OCI-LY1 (cell line): ENCODE measurements around the gene SLC38A3.

ENCODE experiments used
- H2AFZ ChIP-seq: fragments of 200-600 bp; sonication (generic), shearing (Covaris generic); 2 replicates; pipeline ENCODE4 v1.6.0; 2014; ENCODE audit warnings: antibody characterized with exemption, mild to moderate bottlenecking, low read length
- H3F3A ChIP-seq: fragments of 200-600 bp; sonication (generic), shearing (Covaris generic); 2 replicates; pipeline ENCODE4 v1.6.0; 2014; ENCODE audit warnings: mild to moderate bottlenecking, antibody characterized with exemption, low read length, moderate library complexity; ENCODE audit not compliant: insufficient read depth
- H3K27ac ChIP-seq: fragments of 200-600 bp; sonication (generic); 2 replicates; pipeline ENCODE4 v1.5.1; 2014; ENCODE audit warnings: low read length, mixed run types, mild to moderate bottlenecking, low read depth; ENCODE audit not compliant: poor library complexity, severe bottlenecking
- H3K27me3 ChIP-seq: fragments of 200-600 bp; sonication (generic); 2 replicates; pipeline ENCODE4 v1.6.0; 2014; ENCODE audit warnings: antibody characterized with exemption, mild to moderate bottlenecking, low read length, moderate library complexity; ENCODE audit not compliant: insufficient read depth
- H3K36me3 ChIP-seq: fragments of 200-600 bp; sonication (generic); 2 replicates; pipeline ENCODE4 v1.6.1; 2014; ENCODE audit warnings: mild to moderate bottlenecking, antibody characterized with exemption, low read length, moderate library complexity, mixed read lengths; ENCODE audit not compliant: insufficient read depth
- H3K4me1 ChIP-seq: fragments of 200-600 bp; sonication (generic); 2 replicates; pipeline ENCODE4 v1.5.1; 2014; ENCODE audit warnings: mild to moderate bottlenecking, low read length, moderate library complexity; ENCODE audit not compliant: insufficient read depth, severe bottlenecking
- H3K4me2 ChIP-seq: fragments of 200-600 bp; sonication (generic), shearing (Covaris generic); 2 replicates; pipeline ENCODE4 v1.6.1; 2014; ENCODE audit warnings: low read length
- H3K4me3 ChIP-seq: fragments of 200-600 bp; sonication (generic); 2 replicates; pipeline ENCODE4 v1.5.1; 2014; ENCODE audit warnings: low read length, low read depth, mild to moderate bottlenecking, mixed read lengths; ENCODE audit not compliant: poor library complexity, severe bottlenecking
- H3K79me2 ChIP-seq: fragments of 200-600 bp; shearing (Covaris generic); 2 replicates; pipeline ENCODE4 v1.6.1; 2016; ENCODE audit warnings: mixed run types, low read length, mixed read lengths; ENCODE audit not compliant: insufficient read depth
- H3K9ac ChIP-seq: fragments of 200-600 bp; sonication (generic), shearing (Covaris generic); 2 replicates; pipeline ENCODE4 v1.6.1; 2014; ENCODE audit warnings: mild to moderate bottlenecking, low read length, mixed read lengths
- H3K9me2 ChIP-seq: fragments of 200-600 bp; sonication (generic), shearing (Covaris generic); 2 replicates; pipeline ENCODE4 v1.6.1; 2014; ENCODE audit warnings: low read depth, mild to moderate bottlenecking, low read length, mixed read lengths
- H3K9me3 ChIP-seq: fragments of 200-600 bp; shearing (Covaris generic); 2 replicates; pipeline ENCODE4 v1.6.1; 2014; ENCODE audit warnings: low read length, mixed read lengths
- H4K20me1 ChIP-seq: fragments of 200-600 bp; sonication (generic), shearing (Covaris generic); 2 replicates; pipeline ENCODE4 v1.6.0; 2016; ENCODE audit warnings: mild to moderate bottlenecking, low read length; ENCODE audit not compliant: insufficient read depth
- CTCF ChIP-seq: fragments of 200-600 bp; sonication (generic), shearing (Covaris generic); IDR thresholded peaks from 2 replicates; pipeline ENCODE4 v1.5.1; 2017; ENCODE audit warnings: mild to moderate bottlenecking, antibody characterized with exemption, low read length, moderate library complexity, mixed read lengths
- EZH2 ChIP-seq: fragments of 200-600 bp; sonication (generic), shearing (Covaris generic); IDR thresholded peaks from 2 replicates; pipeline ENCODE4 v1.8.0; 2017; ENCODE audit warnings: borderline replicate concordance, mixed run types, mild to moderate bottlenecking, antibody characterized with exemption, low read length, moderate library complexity, mixed read lengths

The SLC38A3 gene

DNA sequence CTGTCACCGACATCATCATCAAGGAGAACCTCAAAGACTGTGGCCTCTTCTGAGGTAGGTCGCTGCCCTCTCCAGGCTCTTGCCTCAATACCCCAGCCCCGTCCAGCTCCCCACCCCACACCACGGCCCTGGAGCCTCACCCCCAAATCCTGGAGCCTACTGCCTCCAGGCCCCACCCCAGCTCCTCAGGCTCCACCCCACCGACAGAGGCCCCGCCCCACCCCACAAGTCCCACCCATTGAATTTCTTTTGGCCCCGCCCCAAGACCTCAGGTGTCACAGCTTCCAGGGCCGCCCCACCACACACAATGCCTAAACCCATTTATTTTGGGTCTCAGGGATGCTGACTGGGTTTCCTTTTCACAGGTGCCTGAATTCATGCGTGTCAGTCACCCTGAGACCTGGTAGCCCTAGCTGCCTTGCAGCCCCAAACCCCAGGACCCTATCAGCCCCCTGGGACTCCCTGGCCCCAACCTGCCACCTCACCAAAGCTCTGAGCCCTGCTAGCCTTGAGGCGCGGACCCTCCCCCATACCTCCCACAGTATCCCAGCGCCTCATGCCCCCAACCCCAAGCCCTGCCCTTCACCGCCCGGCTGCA is 10.1 kb upstream of the SLC38A3 start:
- no peak overlapping the region for H3K4me2 ChIP-seq
- H3K36me3 ChIP-seq, result no peaks in the 10 kb centered on the region
- no peaks in the 10 kb centered on the region for H3K9me3 ChIP-seq
- H3K4me1 ChIP-seq, result peaks cover 6% of the 10 kb centered on the region
- no peak overlapping the region for H2AFZ ChIP-seq
- H4K20me1 ChIP-seq, result no peaks in the 10 kb centered on the region
- H3K79me2 ChIP-seq, result no peaks in the 10 kb centered on the region
- no peak overlapping the region for H3K27ac ChIP-seq
- H3K4me3 ChIP-seq, result no peak overlapping the region
- no peaks in the 10 kb centered on the region for H3F3A ChIP-seq
- H3K9me2 ChIP-seq, result no peaks in the 10 kb centered on the region
- no peak for TF ChIP-seq EZH2
- no peak for TF ChIP-seq CTCF
- H3K9ac ChIP-seq, result no peak overlapping the region
- H3K27me3 ChIP-seq, result no peaks in the 10 kb centered on the region

- H3K4me3 ChIP-seq, result no peak overlapping the region
- H3K4me2 ChIP-seq, result no peak overlapping the region
- no peaks in the 10 kb centered on the region for H4K20me1 ChIP-seq
- H3K36me3 ChIP-seq, result no peaks in the 10 kb centered on the region
- no peak overlapping the region for H3K27ac ChIP-seq
- H3F3A ChIP-seq, result no peaks in the 10 kb centered on the region
- no peak overlapping the region for H2AFZ ChIP-seq
- H3K27me3 ChIP-seq, result no peaks in the 10 kb centered on the region
- H3K4me1 ChIP-seq, result peaks cover 5% of the 10 kb centered on the region
- H3K79me2 ChIP-seq, result no peaks in the 10 kb centered on the region
- TF ChIP-seq CTCF (no peak), EZH2 (no peak)
- no peaks in the 10 kb centered on the region for H3K9me2 ChIP-seq
- H3K9me3 ChIP-seq, result no peaks in the 10 kb centered on the region
- H3K9ac ChIP-seq, result no peak overlapping the region
These were observed 9.4 kb upstream of the SLC38A3 start for GRCh38 chr3:50195501-50196252.

DNA sequence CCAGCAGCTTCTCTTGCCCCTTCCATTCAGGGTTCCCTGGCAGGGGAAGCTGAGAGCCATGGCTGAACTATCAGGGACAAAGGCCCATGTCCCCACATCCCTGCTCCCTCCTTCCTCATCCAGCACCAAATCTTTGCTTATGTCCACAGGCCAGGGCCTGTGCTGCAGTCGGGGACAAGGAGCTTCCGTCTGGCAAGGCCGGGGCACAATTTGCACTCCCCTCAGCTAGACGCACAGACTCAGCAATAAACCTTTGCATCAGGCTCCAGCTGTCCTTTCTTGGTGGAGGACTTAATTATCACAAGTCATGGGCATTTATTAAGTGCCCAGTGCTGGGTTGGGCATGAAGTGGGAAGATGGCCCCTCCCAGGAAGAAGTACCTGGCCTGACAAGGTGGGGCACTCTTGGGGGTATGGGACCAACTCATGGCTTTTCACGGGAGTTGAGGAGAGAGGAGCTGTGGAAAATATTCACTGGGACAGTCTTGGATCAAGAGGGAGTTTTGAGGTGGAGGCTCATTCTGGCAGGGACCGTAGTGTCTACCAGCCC is 8.7 kb upstream of the SLC38A3 start:
- H3K4me3 ChIP-seq, result no peak overlapping the region
- no peaks in the 10 kb centered on the region for H3K36me3 ChIP-seq
- H3K4me1 ChIP-seq, result no peaks in the 10 kb centered on the region
- no peaks in the 10 kb centered on the region; the same call in 1 of the 2 replicates for H3K27me3 ChIP-seq
- no peaks in the 10 kb centered on the region for H3K79me2 ChIP-seq
- H3K4me2 ChIP-seq, result no peak overlapping the region
- H4K20me1 ChIP-seq, result no peaks in the 10 kb centered on the region
- H3K9me3 ChIP-seq, result no peaks in the 10 kb centered on the region
- no peaks in the 10 kb centered on the region for H3K9me2 ChIP-seq
- H3F3A ChIP-seq, result no peaks in the 10 kb centered on the region
- H2AFZ ChIP-seq, result no peak overlapping the region
- TF ChIP-seq EZH2 (no peak), CTCF (no peak)
- no peak overlapping the region for H3K9ac ChIP-seq
- H3K27ac ChIP-seq, result no peak overlapping the region
